SK-N-SH treated with all-trans-retinoic acid at 6 μM for 48 hours (cell line): Measurements from ENCODE around the gene VAC14.
"Not testable (repeated sequence)": the region's sequence is repeated elsewhere in the genome, so short reads cannot be mapped to it uniquely, and the experiment has no call there.

ENCODE experiments used
- ATAC-seq: fragments of 200-7000 bp; cut with Tn5 transposase; 3 replicates; pipeline ENCODE4 v1.9.1; 2020; ENCODE audit warnings: mild to moderate bottlenecking, moderate library complexity
- ARNTL ChIP-seq: fragments of 450-650 bp; formaldehyde crosslinking; IDR thresholded peaks from 2 replicates; pipeline ENCODE4 v1.5.0; 2020; ENCODE audit warnings: low read depth, mild to moderate bottlenecking, moderate library complexity, borderline replicate concordance
- CSDC2 ChIP-seq: fragments of 250-450 bp; sonication (Bioruptor Pico); IDR thresholded peaks from 2 replicates; pipeline ENCODE4 v1.5.0; 2020; ENCODE audit warnings: mild to moderate bottlenecking, moderate library complexity
- ESRRG ChIP-seq: fragments of 250-450 bp; sonication (Bioruptor Pico); IDR thresholded peaks from 2 replicates; pipeline ENCODE4 v1.6.1; 2021; ENCODE audit warnings: mild to moderate bottlenecking
- GLIS3 ChIP-seq: fragments of 250-450 bp; sonication (Bioruptor Pico); IDR thresholded peaks from 2 replicates; pipeline ENCODE4 v1.5.0; 2020; ENCODE audit warnings: mild to moderate bottlenecking, moderate library complexity
- ISL1 ChIP-seq: fragments of 250-450 bp; sonication (Bioruptor Pico); IDR thresholded peaks from 2 replicates; pipeline ENCODE4 v2.1.2; 2022; ENCODE audit warnings: mild to moderate bottlenecking, moderate library complexity
- OSR1 ChIP-seq: fragments of 250-450 bp; sonication (Bioruptor Pico); IDR thresholded peaks from 2 replicates; pipeline ENCODE4 v1.8.0; 2022; ENCODE audit warnings: moderate library complexity, mild to moderate bottlenecking, inconsistent platforms
- PPARA ChIP-seq: fragments of 250-450 bp; sonication (Bioruptor Pico); IDR thresholded peaks from 2 replicates; pipeline ENCODE4 v1.5.0; 2020; ENCODE audit warnings: mild to moderate bottlenecking, borderline replicate concordance
- SNAI2 ChIP-seq: fragments of 250-450 bp; sonication (Bioruptor Pico); IDR thresholded peaks from 2 replicates; pipeline ENCODE4 v1.5.0; 2020; ENCODE audit warnings: mild to moderate bottlenecking, moderate library complexity
- TOX ChIP-seq: fragments of 250-450 bp; sonication (Bioruptor Pico); IDR thresholded peaks from 2 replicates; pipeline ENCODE4 v1.8.0; 2021; ENCODE audit warnings: mild to moderate bottlenecking, moderate library complexity, borderline replicate concordance
- ZC3H10 ChIP-seq: fragments of 250-450 bp; sonication (Bioruptor Pico); IDR thresholded peaks from 2 replicates; pipeline ENCODE4 v1.5.1; 2021; ENCODE audit warnings: mild to moderate bottlenecking, moderate library complexity
- ZFP30 ChIP-seq: fragments of 450-650 bp; formaldehyde crosslinking; IDR thresholded peaks from 2 replicates; pipeline ENCODE4 v1.5.0; 2022; ENCODE audit warnings: mild to moderate bottlenecking, moderate library complexity
- ZNF565 ChIP-seq: fragments of 450-650 bp; formaldehyde crosslinking; conservative IDR thresholded peaks from 2 replicates; pipeline ENCODE4 v1.5.0; 2020; ENCODE audit warnings: low read depth, mild to moderate bottlenecking, moderate library complexity
- ZNF70 ChIP-seq: fragments of 450-650 bp; formaldehyde crosslinking; IDR thresholded peaks from 2 replicates; pipeline ENCODE4 v1.5.0; 2020; ENCODE audit warnings: mild to moderate bottlenecking, moderate library complexity
- TF ChIP-seq, protein P1 (sequence below): fragments of 250-450 bp; sonication (Bioruptor Pico); IDR thresholded peaks from 2 replicates; pipeline ENCODE4 v1.5.0; 2020; ENCODE audit warnings: mild to moderate bottlenecking, moderate library complexity
- TF ChIP-seq, protein P2 (sequence below): fragments of 250-450 bp; sonication (Bioruptor Pico); IDR thresholded peaks from 2 replicates; pipeline ENCODE4 v1.8.0; 2020; ENCODE audit warnings: mild to moderate bottlenecking, moderate library complexity, borderline replicate concordance
- TF ChIP-seq, protein P3 (sequence below): fragments of 250-450 bp; sonication (Bioruptor Pico); IDR thresholded peaks from 2 replicates; pipeline ENCODE4 v1.8.0; 2021; ENCODE audit warnings: low read depth, mild to moderate bottlenecking, moderate library complexity, borderline replicate concordance

Gene VAC14

DNA sequence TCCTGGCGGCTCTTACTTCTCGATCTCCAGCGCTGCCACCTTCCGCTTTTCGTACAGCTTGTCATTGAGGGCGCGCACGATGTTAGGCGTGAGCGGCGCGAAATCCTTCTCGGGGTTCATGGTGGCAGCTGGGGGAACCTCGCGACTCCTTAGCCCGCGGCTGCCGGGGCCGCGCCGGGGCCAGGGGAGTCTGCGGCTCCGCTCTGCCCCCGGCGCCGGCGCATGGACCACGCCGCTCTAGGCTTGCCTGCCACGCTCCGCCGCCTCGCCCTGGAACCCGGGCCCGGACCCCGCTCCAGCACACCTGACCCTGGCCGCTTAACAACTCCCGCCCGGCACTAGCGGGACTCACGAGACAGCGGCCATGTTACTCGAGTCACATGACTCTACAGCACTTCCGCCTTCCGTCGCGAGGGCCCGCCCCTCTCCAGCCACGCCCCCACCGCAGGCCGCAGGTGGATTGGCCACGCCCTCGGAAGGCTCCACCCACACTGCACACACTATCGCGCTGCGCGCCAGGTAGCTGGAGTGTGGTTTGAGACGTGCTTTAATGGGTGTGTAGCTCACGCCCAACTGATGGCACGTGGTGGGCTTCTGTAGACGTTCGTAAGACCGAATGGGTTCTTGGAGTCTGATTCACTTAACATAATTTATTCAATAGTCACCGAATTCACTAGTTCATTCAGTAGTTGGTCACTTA lies at the start of gene VAC14:
Gene VAC14 (minus strand): TSS at position 378 of the 700 bp plus-strand sequence. CDS start 258 bp downstream, at position 120.
- no peak for TF ChIP-seq GLIS3 (CRISPR knock-in tag)
- TF ChIP-seq SNAI2: peak; percentile 88

DNA sequence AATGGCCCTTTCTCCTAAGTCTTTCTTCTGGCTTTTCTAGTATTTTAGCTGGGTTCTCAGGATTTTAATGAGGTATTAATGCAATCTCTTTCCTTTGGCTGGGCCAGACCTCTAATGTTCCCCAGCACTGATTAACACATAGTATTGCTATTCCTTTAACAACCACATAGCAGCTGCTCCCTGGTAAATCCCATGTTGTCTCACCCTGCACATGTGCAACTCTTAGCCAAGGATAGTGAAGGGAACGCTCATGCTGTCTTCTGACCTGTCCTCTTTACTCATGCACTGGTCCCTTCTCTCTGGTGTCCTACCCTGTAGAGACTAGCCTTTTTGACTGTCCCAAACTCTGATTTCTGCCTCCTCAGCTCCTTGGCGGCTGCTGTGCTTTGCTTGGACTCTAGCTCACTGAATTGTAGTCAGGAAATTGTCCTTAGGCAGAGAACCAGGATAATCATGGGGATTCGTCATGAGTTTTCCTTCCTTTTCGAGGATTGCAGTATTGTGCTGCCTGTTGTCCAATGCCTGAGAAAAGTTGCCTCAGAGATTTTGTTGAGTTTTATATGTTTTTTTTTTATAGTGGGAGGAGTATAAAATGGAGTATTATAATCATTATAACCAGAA lies 22.6 kb upstream of the VAC14 start:
- not testable (repeated sequence) for ATAC-seq

More for the DNA sequence above, at the start of gene VAC14:
- peak; percentile 97 for ATAC-seq

DNA sequence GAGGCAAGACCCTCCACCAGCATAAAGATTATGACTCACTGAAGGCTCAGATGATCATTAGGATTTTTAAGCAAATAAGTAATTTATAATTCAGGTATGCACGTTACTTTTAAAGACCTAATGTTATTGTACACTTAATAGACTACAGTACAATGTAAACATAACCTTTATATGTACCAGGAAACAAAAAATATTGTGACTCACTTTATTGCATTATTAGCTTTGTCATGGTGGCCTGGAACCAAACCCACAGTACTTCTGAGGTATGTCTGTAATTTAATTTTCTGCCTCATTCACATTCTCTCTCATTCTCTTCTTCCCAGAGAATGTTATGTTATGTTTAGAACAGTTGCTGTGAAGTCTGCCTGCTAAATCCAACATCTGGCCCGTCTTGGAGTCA lies 21.8 kb upstream of the VAC14 start:
- ATAC-seq: not testable (repeated sequence)

DNA sequence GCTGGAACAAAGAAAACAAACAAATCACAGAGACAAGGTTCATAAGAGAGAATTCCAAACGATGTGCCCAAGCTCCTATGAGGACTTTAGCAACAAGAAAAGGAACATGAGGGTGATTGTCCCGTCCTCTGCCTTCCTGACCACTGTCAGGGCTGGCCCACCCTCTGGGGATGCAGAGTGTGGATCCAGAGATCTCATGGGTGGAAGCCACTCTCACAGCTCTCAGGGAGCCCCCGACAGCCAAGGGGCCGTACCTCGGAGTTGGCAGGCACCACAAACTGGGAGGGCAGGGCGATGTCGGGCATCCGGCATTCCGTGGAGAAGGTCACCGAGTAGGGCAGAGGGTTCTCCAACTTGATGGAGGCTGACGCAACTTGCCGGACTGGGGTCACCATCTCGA lies 17.1 kb upstream of the VAC14 start:
- not testable (repeated sequence) for ATAC-seq

DNA sequence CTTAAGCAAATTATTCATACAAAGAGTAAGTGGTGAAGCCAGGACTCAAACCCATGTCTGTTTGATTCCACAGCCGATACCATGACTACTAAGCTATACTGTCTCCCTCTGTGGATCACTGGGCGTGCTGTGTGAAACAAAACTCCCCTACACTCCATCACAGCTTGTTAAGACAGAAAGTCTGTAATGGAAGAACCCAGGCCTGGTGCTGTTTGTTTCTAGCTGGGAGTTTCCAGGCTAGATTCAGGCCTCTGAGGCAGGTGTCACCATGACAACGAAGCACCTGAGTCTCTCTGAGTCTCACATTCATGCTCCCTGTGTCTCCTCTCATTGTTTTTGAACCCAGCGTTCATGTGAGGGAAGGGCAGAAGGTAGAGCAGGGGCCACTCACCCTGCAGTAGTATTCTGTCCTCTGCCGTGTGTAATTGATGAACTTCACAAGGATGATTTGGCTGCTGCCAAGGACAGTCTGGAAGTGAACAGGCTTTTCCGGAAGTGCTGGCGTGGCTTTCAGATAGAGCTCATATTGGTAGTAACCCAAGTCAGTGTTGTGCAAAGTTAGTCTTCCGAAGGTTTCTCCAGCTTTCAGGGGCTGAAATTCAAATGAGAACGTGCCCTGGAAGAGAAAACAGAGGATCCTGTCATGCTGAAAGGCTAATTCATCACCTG lies 8.6 kb upstream of the VAC14 start:
- no peak for ATAC-seq
- TF ChIP-seq ZNF565 (CRISPR knock-in tag) (no peak), ESRRG (CRISPR knock-in tag) (no peak), ZNF70 (CRISPR knock-in tag) (no peak), ZC3H10 (CRISPR knock-in tag) (no peak), CSDC2 (CRISPR knock-in tag) (no peak), ISL1 (CRISPR knock-in tag) (no peak), PPARA (no peak), TOX (CRISPR knock-in tag) (no peak)
- TF ChIP-seq, protein P1, sequence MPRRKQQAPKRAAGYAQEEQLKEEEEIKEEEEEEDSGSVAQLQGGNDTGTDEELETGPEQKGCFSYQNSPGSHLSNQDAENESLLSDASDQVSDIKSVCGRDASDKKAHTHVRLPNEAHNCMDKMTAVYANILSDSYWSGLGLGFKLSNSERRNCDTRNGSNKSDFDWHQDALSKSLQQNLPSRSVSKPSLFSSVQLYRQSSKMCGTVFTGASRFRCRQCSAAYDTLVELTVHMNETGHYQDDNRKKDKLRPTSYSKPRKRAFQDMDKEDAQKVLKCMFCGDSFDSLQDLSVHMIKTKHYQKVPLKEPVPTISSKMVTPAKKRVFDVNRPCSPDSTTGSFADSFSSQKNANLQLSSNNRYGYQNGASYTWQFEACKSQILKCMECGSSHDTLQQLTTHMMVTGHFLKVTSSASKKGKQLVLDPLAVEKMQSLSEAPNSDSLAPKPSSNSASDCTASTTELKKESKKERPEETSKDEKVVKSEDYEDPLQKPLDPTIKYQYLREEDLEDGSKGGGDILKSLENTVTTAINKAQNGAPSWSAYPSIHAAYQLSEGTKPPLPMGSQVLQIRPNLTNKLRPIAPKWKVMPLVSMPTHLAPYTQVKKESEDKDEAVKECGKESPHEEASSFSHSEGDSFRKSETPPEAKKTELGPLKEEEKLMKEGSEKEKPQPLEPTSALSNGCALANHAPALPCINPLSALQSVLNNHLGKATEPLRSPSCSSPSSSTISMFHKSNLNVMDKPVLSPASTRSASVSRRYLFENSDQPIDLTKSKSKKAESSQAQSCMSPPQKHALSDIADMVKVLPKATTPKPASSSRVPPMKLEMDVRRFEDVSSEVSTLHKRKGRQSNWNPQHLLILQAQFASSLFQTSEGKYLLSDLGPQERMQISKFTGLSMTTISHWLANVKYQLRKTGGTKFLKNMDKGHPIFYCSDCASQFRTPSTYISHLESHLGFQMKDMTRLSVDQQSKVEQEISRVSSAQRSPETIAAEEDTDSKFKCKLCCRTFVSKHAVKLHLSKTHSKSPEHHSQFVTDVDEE (CRISPR knock-in tag): no peak
- TF ChIP-seq, all 23 proteins: peak for 0

DNA sequence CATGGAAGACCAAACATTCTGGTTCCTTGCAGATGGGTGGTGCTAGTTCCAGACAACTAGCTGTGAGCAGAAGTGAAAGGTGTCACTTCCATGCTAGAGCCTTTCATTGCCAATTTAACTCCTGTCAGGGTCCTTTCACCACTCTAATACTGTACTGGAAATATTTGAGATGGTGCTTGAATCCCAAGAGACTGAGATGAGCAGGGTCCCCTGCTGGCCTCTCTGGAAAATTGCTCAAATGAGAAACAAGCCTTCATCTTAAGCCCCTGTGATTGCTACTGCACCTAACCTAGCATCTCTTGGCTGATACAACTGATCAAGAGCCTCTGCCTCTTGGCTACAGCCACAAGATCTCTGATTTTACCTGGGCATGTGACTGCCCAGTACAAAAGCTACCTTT lies 7.4 kb upstream of the VAC14 start:
- 0 out of 3 replicates have a peak, but pooled peaks have one; percentile 38 for ATAC-seq
- TF ChIP-seq SNAI2 (no peak), ZNF565 (CRISPR knock-in tag) (no peak), ARNTL (CRISPR knock-in tag) (no peak), OSR1 (CRISPR knock-in tag) (no peak), PPARA (no peak), ISL1 (CRISPR knock-in tag) (no peak), ZNF70 (CRISPR knock-in tag) (no peak), ZFP30 (CRISPR knock-in tag) (no peak)
- TF ChIP-seq, protein P2, sequence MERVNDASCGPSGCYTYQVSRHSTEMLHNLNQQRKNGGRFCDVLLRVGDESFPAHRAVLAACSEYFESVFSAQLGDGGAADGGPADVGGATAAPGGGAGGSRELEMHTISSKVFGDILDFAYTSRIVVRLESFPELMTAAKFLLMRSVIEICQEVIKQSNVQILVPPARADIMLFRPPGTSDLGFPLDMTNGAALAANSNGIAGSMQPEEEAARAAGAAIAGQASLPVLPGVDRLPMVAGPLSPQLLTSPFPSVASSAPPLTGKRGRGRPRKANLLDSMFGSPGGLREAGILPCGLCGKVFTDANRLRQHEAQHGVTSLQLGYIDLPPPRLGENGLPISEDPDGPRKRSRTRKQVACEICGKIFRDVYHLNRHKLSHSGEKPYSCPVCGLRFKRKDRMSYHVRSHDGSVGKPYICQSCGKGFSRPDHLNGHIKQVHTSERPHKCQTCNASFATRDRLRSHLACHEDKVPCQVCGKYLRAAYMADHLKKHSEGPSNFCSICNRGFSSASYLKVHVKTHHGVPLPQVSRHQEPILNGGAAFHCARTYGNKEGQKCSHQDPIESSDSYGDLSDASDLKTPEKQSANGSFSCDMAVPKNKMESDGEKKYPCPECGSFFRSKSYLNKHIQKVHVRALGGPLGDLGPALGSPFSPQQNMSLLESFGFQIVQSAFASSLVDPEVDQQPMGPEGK (CRISPR knock-in tag): no peak
- TF ChIP-seq, protein P3, sequence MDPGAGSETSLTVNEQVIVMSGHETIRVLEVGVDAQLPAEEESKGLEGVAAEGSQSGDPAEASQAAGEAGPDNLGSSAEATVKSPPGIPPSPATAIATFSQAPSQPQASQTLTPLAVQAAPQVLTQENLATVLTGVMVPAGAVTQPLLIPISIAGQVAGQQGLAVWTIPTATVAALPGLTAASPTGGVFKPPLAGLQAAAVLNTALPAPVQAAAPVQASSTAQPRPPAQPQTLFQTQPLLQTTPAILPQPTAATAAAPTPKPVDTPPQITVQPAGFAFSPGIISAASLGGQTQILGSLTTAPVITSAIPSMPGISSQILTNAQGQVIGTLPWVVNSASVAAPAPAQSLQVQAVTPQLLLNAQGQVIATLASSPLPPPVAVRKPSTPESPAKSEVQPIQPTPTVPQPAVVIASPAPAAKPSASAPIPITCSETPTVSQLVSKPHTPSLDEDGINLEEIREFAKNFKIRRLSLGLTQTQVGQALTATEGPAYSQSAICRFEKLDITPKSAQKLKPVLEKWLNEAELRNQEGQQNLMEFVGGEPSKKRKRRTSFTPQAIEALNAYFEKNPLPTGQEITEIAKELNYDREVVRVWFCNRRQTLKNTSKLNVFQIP (CRISPR knock-in tag): no peak
